HFFc6 (cell line): ENCODE measurements around the gene PDCD1. TPM values are rescaled to one million over a fixed set of nuclear protein-coding genes. Genes with fewer than 3 reads are reported as not detected.

ENCODE experiments used
- total RNA-seq, 6 experiments: library from RNA; stranded (reverse); fragmentation: NEBNext Ultra II Directional; extraction: Animal tissue kit (Norgen Biotek cat#: 25700); gene quantifications; 2 replicates in 1 of 6; 3 replicates in 5 of 6; pipeline ENCODE4 v1.2.3, GENCODE V29; 2021

PDCD1 gene
- total RNA-seq, 6 experiments from 2014 or later: not detected

Other genes with a start within 250 kb of the PDCD1 start
- 10 to 100 TPM; 40.6 to 47.9 (median 43.0) TPM for gene THAP4, start 221.7 kb downstream of the PDCD1 start, total RNA-seq
- gene ATG4B, start 221.2 kb downstream of the PDCD1 start, total RNA-seq: 10 to 100 TPM; 43.5 to 58.3 (median 51.9) TPM
- gene DTYMK, start 172.1 kb downstream of the PDCD1 start, total RNA-seq: 10 to 100 TPM; 56.8 to 84.2 (median 76.1) TPM
- 10 to 100 TPM; 18.7 to 20.0 (median 19.5) TPM for gene ING5, start 156.9 kb downstream of the PDCD1 start, total RNA-seq
- 10 to 100 TPM; 14.0 to 21.6 (median 16.4) TPM for gene D2HGDH, start 124.3 kb downstream of the PDCD1 start, total RNA-seq
- under 1 TPM in 4 of 6 experiments, not detected in 2; 0.17 to 0.26 (median 0.23) TPM for gene GAL3ST2, start 82.1 kb downstream of the PDCD1 start, total RNA-seq
- gene NEU4, start 49.7 kb downstream of the PDCD1 start, total RNA-seq: under 1 TPM in 1 of 6 experiments, not detected in 5; 0.08 TPM
- gene RTP5, start 10.8 kb upstream of the PDCD1 start, total RNA-seq: not detected